HEK293 (cell line): ENCODE measurements around the gene NPC1.
"Not testable (repeated sequence)": the region's sequence is repeated elsewhere in the genome, so short reads cannot be mapped to it uniquely, and the experiment has no call there.

ENCODE experiments used
- CTCF ChIA-PET: fragments of 350-600 bp; formaldehyde crosslinking; extraction: SDS; loops from one replicate; lab custom pipeline; 2021; ENCODE audit warnings: antibody characterized with exemption; lab: Yijun Ruan, JAX
- POLR2A ChIA-PET: fragments of 300-600 bp; formaldehyde crosslinking; extraction: SDS; loops from one replicate; lab custom pipeline; 2020; ENCODE audit warnings: antibody characterized with exemption, inconsistent platforms; lab: Yijun Ruan, JAX
- H3K27ac ChIP-seq: fragments of 200-500 bp; sonication (Bioruptor generic); 2 replicates; pipeline ENCODE4 v1.5.1; 2014; ENCODE audit warnings: low read depth, low read length, control low read depth, inconsistent platforms; ENCODE audit errors: extremely low read depth
- H3K36me3 ChIP-seq, 2 experiments: fragments of 200-500 bp in 1 of 2; sonication (Bioruptor generic) in 1 of 2; 1 replicate in 1 of 2; 2 replicates in 1 of 2; pipeline ENCODE4 v1.5.1; 2014 to 2017; ENCODE audit warnings: inconsistent platforms in 2 of 2, low read length in 2 of 2; ENCODE audit not compliant: control insufficient read depth in 2 of 2, insufficient read depth in 1 of 2
- H3K4me1 ChIP-seq: fragments of 200-500 bp; sonication (Bioruptor generic); 2 replicates; pipeline ENCODE4 v1.5.1; 2014; ENCODE audit warnings: mild to moderate bottlenecking, low read length, inconsistent platforms; ENCODE audit not compliant: control insufficient read depth, insufficient read depth
- H3K4me3 ChIP-seq: 2 replicates; pipeline ENCODE4 v1.5.1; 2011; ENCODE audit warnings: low read depth, mild to moderate bottlenecking, control low read depth, low read length, moderate library complexity
- H3K9me3 ChIP-seq: fragments of 200-500 bp; sonication (Bioruptor generic); 2 replicates; pipeline ENCODE4 v1.5.1; 2014; ENCODE audit warnings: low read depth, low read length, inconsistent platforms; ENCODE audit not compliant: control insufficient read depth, insufficient read depth
- ELK4 ChIP-seq: IDR thresholded peaks from 2 replicates; pipeline ENCODE4 v1.6.1; 2011; ENCODE audit warnings: mild to moderate bottlenecking, low read depth, low read length, borderline replicate concordance
- HIC1 ChIP-seq: fragments of 450-650 bp; formaldehyde crosslinking; IDR thresholded peaks from 2 replicates; pipeline ENCODE4 v1.5.1; 2016; ENCODE audit warnings: missing biosample characterization, missing genetic modification characterization
- KLF1 ChIP-seq: fragments of 450-650 bp; formaldehyde crosslinking; IDR thresholded peaks from 2 replicates; pipeline ENCODE4 v1.5.1; 2016; ENCODE audit warnings: missing biosample characterization, missing genetic modification characterization
- KLF7 ChIP-seq: fragments of 450-650 bp; formaldehyde crosslinking; IDR thresholded peaks from 2 replicates; pipeline ENCODE4 v1.5.1; 2016; ENCODE audit warnings: missing biosample characterization, missing genetic modification characterization, borderline replicate concordance
- MEIS1 ChIP-seq: sonication (generic); formaldehyde crosslinking; IDR thresholded peaks from 2 replicates; pipeline ENCODE4 v1.8.1; 2022; ENCODE audit warnings: missing genetic modification reagents, mild to moderate bottlenecking, borderline replicate concordance
- OVOL3 ChIP-seq: fragments of 450-650 bp; formaldehyde crosslinking; IDR thresholded peaks from 2 replicates; pipeline ENCODE4 v1.5.1; 2016; ENCODE audit warnings: missing biosample characterization, missing genetic modification characterization
- RBAK ChIP-seq: fragments of 450-650 bp; formaldehyde crosslinking; IDR thresholded peaks from 2 replicates; pipeline ENCODE4 v1.5.1; 2016; ENCODE audit warnings: missing biosample characterization, missing genetic modification characterization
- REST ChIP-seq: fragments of 450-650 bp; formaldehyde crosslinking; IDR thresholded peaks from 2 replicates; pipeline ENCODE4 v1.5.1; 2016; ENCODE audit warnings: missing biosample characterization, missing genetic modification characterization
- SP3 ChIP-seq: fragments of 450-650 bp; formaldehyde crosslinking; IDR thresholded peaks from 2 replicates; pipeline ENCODE4 v1.5.1; 2016; ENCODE audit warnings: missing biosample characterization, missing genetic modification characterization
- SP7 ChIP-seq: fragments of 450-650 bp; formaldehyde crosslinking; IDR thresholded peaks from 2 replicates; pipeline ENCODE4 v1.5.1; 2016; ENCODE audit warnings: missing biosample characterization, missing genetic modification characterization
- ZBTB6 ChIP-seq: fragments of 450-650 bp; formaldehyde crosslinking; IDR thresholded peaks from 2 replicates; pipeline ENCODE4 v1.5.1; 2017; ENCODE audit warnings: missing biosample characterization, missing genetic modification characterization
- ZNF174 ChIP-seq: fragments of 450-650 bp; formaldehyde crosslinking; IDR thresholded peaks from 2 replicates; pipeline ENCODE4 v1.5.0; 2017; ENCODE audit warnings: missing biosample characterization, mild to moderate bottlenecking, missing genetic modification characterization
- ZNF266 ChIP-seq: fragments of 450-650 bp; formaldehyde crosslinking; IDR thresholded peaks from 2 replicates; pipeline ENCODE4 v1.5.1; 2016; ENCODE audit warnings: missing biosample characterization, missing genetic modification characterization, low read depth
- ZNF302 ChIP-seq: fragments of 450-650 bp; formaldehyde crosslinking; IDR thresholded peaks from 2 replicates; pipeline ENCODE4 v1.5.1; 2016; ENCODE audit warnings: missing biosample characterization, missing genetic modification characterization, low read depth
- ZNF394 ChIP-seq: fragments of 450-650 bp; formaldehyde crosslinking; IDR thresholded peaks from 2 replicates; pipeline ENCODE4 v1.5.1; 2016; ENCODE audit warnings: missing biosample characterization, missing genetic modification characterization, mild to moderate bottlenecking, moderate library complexity, borderline replicate concordance
- ZNF416 ChIP-seq: fragments of 450-650 bp; formaldehyde crosslinking; IDR thresholded peaks from 2 replicates; pipeline ENCODE4 v1.5.1; 2016; ENCODE audit warnings: missing biosample characterization, missing genetic modification characterization
- ZNF433 ChIP-seq: fragments of 450-650 bp; formaldehyde crosslinking; IDR thresholded peaks from 2 replicates; pipeline ENCODE4 v1.5.1; 2016; ENCODE audit warnings: missing biosample characterization, missing genetic modification characterization, low read depth
- ZNF549 ChIP-seq: fragments of 450-650 bp; IDR thresholded peaks from 2 replicates; pipeline ENCODE4 v1.5.1; 2018; ENCODE audit warnings: missing biosample characterization, missing genetic modification characterization, mild to moderate bottlenecking, inconsistent platforms, moderate library complexity
- ZNF626 ChIP-seq: fragments of 450-650 bp; sonication (Bioruptor Pico); formaldehyde crosslinking; IDR thresholded peaks from 2 replicates; pipeline ENCODE4 v1.5.1; 2018; ENCODE audit warnings: missing biosample characterization, missing genetic modification characterization, inconsistent platforms
- ZNF677 ChIP-seq: fragments of 450-650 bp; IDR thresholded peaks from 2 replicates; pipeline ENCODE4 v1.5.0; 2018; ENCODE audit warnings: missing biosample characterization, mild to moderate bottlenecking, missing genetic modification characterization, moderate library complexity
- ZSCAN30 ChIP-seq: fragments of 450-650 bp; IDR thresholded peaks from 2 replicates; pipeline ENCODE4 v1.5.1; 2018; ENCODE audit warnings: missing biosample characterization, mild to moderate bottlenecking, missing genetic modification characterization, moderate library complexity

NPC1 gene

GRCh38 chr18:23563377-23564043, 22.8 kb downstream of the NPC1 start (continued):
- TF ChIP-seq ZBTB6 (tag by site-specific recombination) (no peak), ZNF677 (tag by site-specific recombination) (no peak), RBAK (tag by site-specific recombination) (no peak), ZNF416 (tag by site-specific recombination) (no peak), ZNF266 (tag by site-specific recombination) (no peak), ZNF433 (tag by site-specific recombination) (no peak), ELK4 (no peak)

GRCh38 chr18:23560186-23560585, 26.1 kb downstream of the NPC1 start:
- no peaks in the 10 kb centered on the region for H3K9me3 ChIP-seq
- TF ChIP-seq ZNF302 (tag by site-specific recombination), result no peak
- TF ChIP-seq KLF7 (tag by site-specific recombination), result no peak
- TF ChIP-seq ZSCAN30 (tag by site-specific recombination), result no peak
- TF ChIP-seq MEIS1 (CRISPR knock-in tag), result no peak
- TF ChIP-seq OVOL3 (tag by site-specific recombination), result no peak
- TF ChIP-seq HIC1 (tag by site-specific recombination), result no peak
- no peak for TF ChIP-seq ZNF549 (tag by site-specific recombination)
- no peak for TF ChIP-seq SP7 (tag by site-specific recombination)
- no peak for TF ChIP-seq REST (tag by site-specific recombination)
- no peak for TF ChIP-seq KLF1 (tag by site-specific recombination)
- TF ChIP-seq ZNF626 (tag by site-specific recombination), result no peak
- no peak for TF ChIP-seq ZNF174
- no peak for TF ChIP-seq ZNF394 (tag by site-specific recombination)
- TF ChIP-seq SP3 (tag by site-specific recombination), result no peak
- TF ChIP-seq, all 188 proteins: peak for 0
- Histone ChIP-seq H3K4me3 (no peak overlapping the region), H3K27ac (no peak overlapping the region), H3K36me3 (peaks cover 21 to 78% of the 10 kb centered on the region in 2 experiments), H3K4me1 (no peaks in the 10 kb centered on the region)
- ChIA-PET CTCF (interaction anchor here (0.7 kb wide), 1 partner anchor 143 kb away, joined by 3 read pairs; no protein-coding TSS in a partner anchor), POLR2A (no interaction called here)

- H3K9me3 ChIP-seq, H3K4me3 ChIP-seq, POLR2A ChIA-PET, H3K27ac ChIP-seq, H3K4me1 ChIP-seq: not testable (repeated sequence)
- H3K36me3 ChIP-seq, result peaks cover 18 to 92% of the 10 kb centered on the region in 2 experiments
- CTCF ChIA-PET, result interaction anchor here (1.5 kb wide), 1 partner anchor 146 kb away, joined by 5 read pairs; no protein-coding TSS in a partner anchor
Observed at GRCh38 chr18:23557511-23557910, 28.8 kb downstream of the NPC1 start.
